ENCODE results near the gene FAM180B.

Gene FAM180B

GRCh38 chr11:47595029-47595428 lies 8.6 kb downstream of the FAM180B start:
- no peak overlapping the region for H3K4me3 ChIP-seq (ENCODE audit: low read depth, low read length)
- TF ChIP-seq, protein P1, sequence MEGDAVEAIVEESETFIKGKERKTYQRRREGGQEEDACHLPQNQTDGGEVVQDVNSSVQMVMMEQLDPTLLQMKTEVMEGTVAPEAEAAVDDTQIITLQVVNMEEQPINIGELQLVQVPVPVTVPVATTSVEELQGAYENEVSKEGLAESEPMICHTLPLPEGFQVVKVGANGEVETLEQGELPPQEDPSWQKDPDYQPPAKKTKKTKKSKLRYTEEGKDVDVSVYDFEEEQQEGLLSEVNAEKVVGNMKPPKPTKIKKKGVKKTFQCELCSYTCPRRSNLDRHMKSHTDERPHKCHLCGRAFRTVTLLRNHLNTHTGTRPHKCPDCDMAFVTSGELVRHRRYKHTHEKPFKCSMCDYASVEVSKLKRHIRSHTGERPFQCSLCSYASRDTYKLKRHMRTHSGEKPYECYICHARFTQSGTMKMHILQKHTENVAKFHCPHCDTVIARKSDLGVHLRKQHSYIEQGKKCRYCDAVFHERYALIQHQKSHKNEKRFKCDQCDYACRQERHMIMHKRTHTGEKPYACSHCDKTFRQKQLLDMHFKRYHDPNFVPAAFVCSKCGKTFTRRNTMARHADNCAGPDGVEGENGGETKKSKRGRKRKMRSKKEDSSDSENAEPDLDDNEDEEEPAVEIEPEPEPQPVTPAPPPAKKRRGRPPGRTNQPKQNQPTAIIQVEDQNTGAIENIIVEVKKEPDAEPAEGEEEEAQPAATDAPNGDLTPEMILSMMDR (IDR thresholded peaks at IDR 0.05; ENCODE audit: low read depth, low read length) = no peak
- in situ Hi-C loops (cut with HindIII; ENCODE audit: low sequenced_read_pairs) = no loop called here
- no peak for DNase-seq (ENCODE audit: low read depth, low spot score)

GRCh38 chr11:47595967-47596366 lies 9.5 kb downstream of the FAM180B start:
- TF ChIP-seq, protein P1 (IDR thresholded peaks at IDR 0.05; ENCODE audit: low read depth, low read length) = no peak
- no peak overlapping the region for H3K4me3 ChIP-seq (ENCODE audit: low read depth, low read length)
- DNase-seq (ENCODE audit: low read depth, low spot score) = no peak
- in situ Hi-C loops (cut with HindIII; ENCODE audit: low sequenced_read_pairs) = no loop called here

GRCh38 chr11:47599902-47600301 lies 13.4 kb downstream of the FAM180B start:
- no peak overlapping the region for H3K4me3 ChIP-seq (ENCODE audit: low read depth, low read length)
- no peak for DNase-seq (ENCODE audit: low read depth, low spot score)
- TF ChIP-seq, protein P1 (IDR thresholded peaks at IDR 0.05; ENCODE audit: low read depth, low read length) = no peak
- in situ Hi-C loops (cut with HindIII; ENCODE audit: low sequenced_read_pairs) = no loop called here

GRCh38 chr11:47603295-47603694 lies 16.8 kb downstream of the FAM180B start:
- in situ Hi-C loops (cut with HindIII; ENCODE audit: low sequenced_read_pairs) = no loop called here

GRCh38 chr11:47605921-47606320 lies 19.4 kb downstream of the FAM180B start:
- H3K4me3 ChIP-seq (ENCODE audit: low read depth, low read length) = no peak overlapping the region
- DNase-seq (ENCODE audit: low read depth, low spot score) = no peak
- TF ChIP-seq, protein P1 (IDR thresholded peaks at IDR 0.05; ENCODE audit: low read depth, low read length) = no peak
- in situ Hi-C loops (cut with HindIII; ENCODE audit: low sequenced_read_pairs) = no loop called here

More at GRCh38 chr11:47603295-47603694, 16.8 kb downstream of the FAM180B start:
- TF ChIP-seq, protein P1 (IDR thresholded peaks at IDR 0.05; ENCODE audit: low read depth, low read length) = no peak
- no peak for DNase-seq (ENCODE audit: low read depth, low spot score)
- H3K4me3 ChIP-seq (ENCODE audit: low read depth, low read length) = no peak overlapping the region

- in situ Hi-C loops (cut with HindIII; ENCODE audit: low sequenced_read_pairs) = no loop called here
- no peak overlapping the region for H3K4me3 ChIP-seq (ENCODE audit: low read depth, low read length)
- TF ChIP-seq, protein P1 (IDR thresholded peaks at IDR 0.05; ENCODE audit: low read depth, low read length) = no peak
These were observed 20.3 kb downstream of the FAM180B start for GRCh38 chr11:47606731-47607130.

GRCh38 chr11:47607380-47607779 lies 20.9 kb downstream of the FAM180B start:
- H3K4me3 ChIP-seq (ENCODE audit: low read depth, low read length) = no peak overlapping the region
- DNase-seq (ENCODE audit: low read depth, low spot score) = peak; percentile 91
- TF ChIP-seq, protein P1 (IDR thresholded peaks at IDR 0.05; ENCODE audit: low read depth, low read length) = no peak
- in situ Hi-C loops (cut with HindIII; ENCODE audit: low sequenced_read_pairs) = no loop called here

More at GRCh38 chr11:47606731-47607130, 20.3 kb downstream of the FAM180B start:
- peak; percentile 19 for DNase-seq (ENCODE audit: low read depth, low spot score)
